ENCODE measurements around the gene MFSD12.

MFSD12 gene

GRCh38 chr19:3604987-3605343, 47.6 kb upstream of the MFSD12 start:
- no peaks in the 10 kb centered on the region for H3K9me3 ChIP-seq
- no peak overlapping the region for H3K27ac ChIP-seq
- peaks cover 0 to 10% of the 10 kb centered on the region in 2 experiments for H3K4me1 ChIP-seq (ENCODE audit: control insufficient read depth in 1 of 2, insufficient read depth in 1 of 2, low read depth in 1 of 2, low read length in 1 of 2)
- peaks cover 64% of the 10 kb centered on the region for H3K27me3 ChIP-seq
- TF ChIP-seq CTCF (IDR thresholded peaks at IDR 0.05): no peak
- no peak overlapping the region for H3K4me3 ChIP-seq (ENCODE audit: low read depth in 1 of 2, low read length in 1 of 2)
- peaks cover 2% of the 10 kb centered on the region for H3K36me3 ChIP-seq

GRCh38 chr19:3604227-3604986, 47.0 kb upstream of the MFSD12 start:
- no peaks in the 10 kb centered on the region for H3K9me3 ChIP-seq
- no peak for TF ChIP-seq CTCF (IDR thresholded peaks at IDR 0.05)
- peaks cover 63% of the 10 kb centered on the region for H3K27me3 ChIP-seq
- H3K4me1 ChIP-seq (ENCODE audit: control insufficient read depth in 1 of 2, insufficient read depth in 1 of 2, low read depth in 1 of 2, low read length in 1 of 2): peaks cover 0 to 10% of the 10 kb centered on the region in 2 experiments
- no peaks in the 10 kb centered on the region for H3K36me3 ChIP-seq
- no peak overlapping the region for H3K27ac ChIP-seq
- no peak overlapping the region for H3K4me3 ChIP-seq (ENCODE audit: low read depth in 1 of 2, low read length in 1 of 2)

- TF ChIP-seq CTCF (IDR thresholded peaks at IDR 0.05): no peak
- Histone ChIP-seq H3K9me3 (no peaks in the 10 kb centered on the region), H3K36me3 (no peaks in the 10 kb centered on the region), H3K4me1 (ENCODE audit: control insufficient read depth in 1 of 2, insufficient read depth in 1 of 2, low read depth in 1 of 2, low read length in 1 of 2) (peaks cover 0 to 10% of the 10 kb centered on the region in 2 experiments), H3K4me3 (ENCODE audit: low read depth in 1 of 2, low read length in 1 of 2) (no peak overlapping the region), H3K27ac (no peak overlapping the region), H3K27me3 (peaks cover 52% of the 10 kb centered on the region)
Observed at GRCh38 chr19:3603121-3603811, 45.9 kb upstream of the MFSD12 start.

GRCh38 chr19:3601021-3601420, 43.6 kb upstream of the MFSD12 start:
- Histone ChIP-seq H3K36me3 (no peaks in the 10 kb centered on the region), H3K4me1 (ENCODE audit: control insufficient read depth in 1 of 2, insufficient read depth in 1 of 2, low read depth in 1 of 2, low read length in 1 of 2) (peaks cover 0 to 2% of the 10 kb centered on the region in 2 experiments), H3K27ac (no peak overlapping the region), H3K9me3 (no peaks in the 10 kb centered on the region), H3K27me3 (peaks cover 30% of the 10 kb centered on the region), H3K4me3 (ENCODE audit: low read depth in 1 of 2, low read length in 1 of 2) (no peak overlapping the region)
- no peak for TF ChIP-seq CTCF (IDR thresholded peaks at IDR 0.05)

GRCh38 chr19:3599776-3600187, 42.4 kb upstream of the MFSD12 start:
- H3K27me3 ChIP-seq: peaks cover 17% of the 10 kb centered on the region
- no peak overlapping the region for H3K4me3 ChIP-seq (ENCODE audit: low read depth in 1 of 2, low read length in 1 of 2)
- no peaks in the 10 kb centered on the region for H3K4me1 ChIP-seq (ENCODE audit: control insufficient read depth in 1 of 2, insufficient read depth in 1 of 2, low read depth in 1 of 2, low read length in 1 of 2)
- no peak overlapping the region for H3K27ac ChIP-seq
- no peaks in the 10 kb centered on the region for H3K36me3 ChIP-seq
- no peak for TF ChIP-seq CTCF (IDR thresholded peaks at IDR 0.05)
- no peaks in the 10 kb centered on the region for H3K9me3 ChIP-seq

All from neutrophil (primary cell).